SK-N-SH (cell line): ENCODE data around the gene RNF113B. TPM values are rescaled to one million over a fixed set of nuclear protein-coding genes. Genes with fewer than 3 reads are reported as not detected.

Experiments used
- CTCF ChIA-PET: fragments of 300-600, 350-600 bp; formaldehyde crosslinking; extraction: SDS; loops from one replicate; lab custom pipeline; 2021; lab: Yijun Ruan, JAX
- POLR2A ChIA-PET: fragments of 350-600 bp; sonication (Branson Sonifier 250); formaldehyde crosslinking; extraction: SDS; loops from one replicate; lab custom pipeline; 2020; ENCODE audit warnings: antibody characterized with exemption, inconsistent platforms; lab: Yijun Ruan, JAX
- DNase-seq: peaks from one replicate; pipeline ENCODE4 v3.0.0; 2012
- H2AFZ ChIP-seq: fragments of 200-600 bp; sonication (generic); 2 replicates; pipeline ENCODE4 v1.8.1; 2016; ENCODE audit warnings: antibody characterized with exemption, mild to moderate bottlenecking, low read depth
- H3F3A ChIP-seq: fragments of 200-600 bp; sonication (generic); replicated peaks from 2 replicates; pipeline ENCODE3; 2016; ENCODE audit warnings: antibody characterized with exemption, mild to moderate bottlenecking; ENCODE audit not compliant: insufficient read depth
- H3K27ac ChIP-seq, 2 experiments: fragments of 200-500 bp in 1 of 2; fragments of 200-600 bp in 1 of 2; sonication (Bioruptor generic) in 1 of 2; sonication (generic), shearing (Covaris generic) in 1 of 2; 2 replicates each; pipeline versions ENCODE4 v1.5.1 to v1.6.1; 2014 to 2016; ENCODE audit warnings: low read depth in 2 of 2, inconsistent platforms in 1 of 2, low read length in 1 of 2, mild to moderate bottlenecking in 1 of 2, mixed read lengths in 1 of 2
- H3K27me3 ChIP-seq: fragments of 200-600 bp; sonication (generic), shearing (Covaris generic); 2 replicates; pipeline ENCODE4 v1.6.1; 2016; ENCODE audit warnings: mixed run types; ENCODE audit not compliant: insufficient read depth
- H3K36me3 ChIP-seq, 2 experiments: fragments of 200-500 bp in 1 of 2; fragments of 200-600 bp in 1 of 2; sonication (Bioruptor generic) in 1 of 2; sonication (generic) in 1 of 2; replicated peaks in 1 of 2; 2 replicates each; pipeline versions ENCODE3 to v1.5.1; 2014 to 2016; ENCODE audit warnings: low read length in 1 of 2, mild to moderate bottlenecking in 1 of 2; ENCODE audit not compliant: insufficient read depth in 2 of 2, control insufficient read depth in 1 of 2
- H3K4me1 ChIP-seq, 2 experiments: fragments of 200-500 bp in 1 of 2; fragments of 200-600 bp in 1 of 2; sonication (Bioruptor generic) in 1 of 2; sonication (generic), shearing (Covaris generic) in 1 of 2; 2 replicates each; pipeline versions ENCODE4 v1.5.1 to v1.6.1; 2014 to 2016; ENCODE audit warnings: low read depth in 1 of 2, low read length in 1 of 2, mixed run types in 1 of 2; ENCODE audit not compliant: insufficient read depth in 2 of 2, control insufficient read depth in 1 of 2
- H3K4me2 ChIP-seq: fragments of 200-600 bp; sonication (generic), shearing (Covaris generic); 2 replicates; pipeline ENCODE4 v1.6.1; 2017; ENCODE audit warnings: mixed run types
- H3K4me3 ChIP-seq, 2 experiments: fragments of 200-500 bp in 1 of 2; fragments of 200-600 bp in 1 of 2; sonication (Bioruptor generic) in 1 of 2; sonication (generic), shearing (Covaris generic) in 1 of 2; 2 replicates each; pipeline versions ENCODE4 v1.5.1 to v1.8.1; 2014 to 2016; ENCODE audit warnings: low read depth in 2 of 2, inconsistent platforms in 1 of 2, low read length in 1 of 2, mild to moderate bottlenecking in 1 of 2, mixed read lengths in 1 of 2, moderate library complexity in 1 of 2
- H3K79me2 ChIP-seq: fragments of 200-600 bp; sonication (generic); 2 replicates; pipeline ENCODE4 v1.8.1; 2017; ENCODE audit warnings: mild to moderate bottlenecking; ENCODE audit not compliant: insufficient read depth
- H3K9ac ChIP-seq: fragments of 200-600 bp; sonication (generic); 2 replicates; pipeline ENCODE4 v1.6.1; 2017; ENCODE audit warnings: mixed run types
- H3K9me2 ChIP-seq: fragments of 200-600 bp; sonication (generic); 2 replicates; pipeline ENCODE4 v1.6.1; 2017; ENCODE audit warnings: mixed run types
- H3K9me3 ChIP-seq: fragments of 200-600 bp; sonication (generic); 2 replicates; pipeline ENCODE4 v1.6.1; 2017; ENCODE audit warnings: mixed run types, mild to moderate bottlenecking, moderate library complexity
- H4K20me1 ChIP-seq: fragments of 200-600 bp; sonication (generic); 2 replicates; pipeline ENCODE4 v1.6.1; 2017; ENCODE audit warnings: mild to moderate bottlenecking, mixed run types; ENCODE audit not compliant: insufficient read depth
- FOSL2 ChIP-seq: IDR thresholded peaks from 2 replicates; pipeline ENCODE4 v1.4.0; 2012; ENCODE audit warnings: low read depth, mild to moderate bottlenecking, moderate library complexity, borderline replicate concordance
- MEF2A ChIP-seq: IDR thresholded peaks from 2 replicates; pipeline ENCODE4 v1.4.0; 2012; ENCODE audit warnings: low read depth, borderline replicate concordance
- MXI1 ChIP-seq: IDR thresholded peaks from 2 replicates; pipeline ENCODE4 v1.6.1; 2012; ENCODE audit warnings: mild to moderate bottlenecking, low read depth, low read length, improper control_type of control experiment
- NFIC ChIP-seq: IDR thresholded peaks from 2 replicates; pipeline ENCODE4 v1.4.0; 2012; ENCODE audit warnings: borderline replicate concordance
- POLR2AphosphoS5 ChIP-seq: IDR thresholded peaks from 2 replicates; pipeline ENCODE4 v1.6.1; 2012; ENCODE audit warnings: low read depth, low read length
- RAD21 ChIP-seq: IDR thresholded peaks from 2 replicates; pipeline ENCODE4 v1.6.1; 2012; ENCODE audit warnings: mild to moderate bottlenecking, low read length
- RCOR1 ChIP-seq: fragments of 150-350 bp; IDR thresholded peaks from 2 replicates; pipeline ENCODE4 v1.6.1; 2017; ENCODE audit warnings: antibody characterized with exemption, low read length
- RFX5 ChIP-seq: IDR thresholded peaks from 2 replicates; pipeline ENCODE4 v1.6.1; 2012; ENCODE audit warnings: mild to moderate bottlenecking, improper control_type of control experiment, low read length
- SIN3A ChIP-seq: IDR thresholded peaks from 2 replicates; pipeline ENCODE4 v1.6.1; 2012; ENCODE audit warnings: low read depth, mild to moderate bottlenecking, low read length, moderate library complexity, borderline replicate concordance
- WGBS: methylation state at CpG from one replicate; pipeline ENCODE4 v1.1.6; 2017; ENCODE audit warnings: low lambda C conversion rate; 5-methylcytosine and 5-hydroxymethylcytosine counted together
- polyA plus RNA-seq, 3 experiments: library from polyadenylated mRNA; depleted of rRNA; stranded (reverse); fragments of >200 nt; gene quantifications; 2 replicates each; pipeline ENCODE4 v1.2.3, GENCODE V29; 2012
- TF ChIP-seq, protein P1 (sequence below): fragments of 150-350 bp; IDR thresholded peaks from 2 replicates; pipeline ENCODE4 v1.6.1; 2017; ENCODE audit warnings: antibody characterized with exemption, low read length, low read depth, borderline replicate concordance
- TF ChIP-seq, protein P2 (sequence below): fragments of 200-600 bp; sonication (generic); IDR thresholded peaks from 2 replicates; pipeline ENCODE4 v1.6.1; 2017; ENCODE audit warnings: antibody characterized with exemption, mild to moderate bottlenecking, moderate library complexity
- TF ChIP-seq, protein P3 (sequence below): fragments of 150-350 bp; IDR thresholded peaks from 2 replicates; pipeline ENCODE4 v1.6.1; 2016; ENCODE audit warnings: mild to moderate bottlenecking, low read depth, low read length

RNF113B gene
- polyA plus RNA-seq, 1 of the 3 experiments (the other 2 are of a cell fraction): not detected

DNA sequence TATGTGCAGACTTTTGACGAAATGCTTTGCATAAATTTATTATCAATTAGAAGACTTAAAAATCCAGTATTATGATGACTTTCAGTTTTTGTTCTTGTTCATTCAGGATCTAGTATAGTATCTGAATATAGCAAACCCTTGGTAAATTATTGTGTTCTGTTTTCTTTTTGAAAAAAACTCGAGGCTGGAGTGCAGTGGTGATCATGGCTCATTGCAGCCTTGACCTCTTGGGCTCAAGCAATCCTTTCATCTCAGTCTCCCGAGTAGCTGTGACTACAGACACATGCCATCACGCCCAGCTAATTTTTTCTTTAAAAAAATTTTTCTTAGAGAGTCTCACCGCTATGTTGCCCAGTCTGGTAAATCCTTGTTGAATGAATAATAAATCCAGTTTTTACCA lies 29.5 kb downstream of the RNF113B start:
- H3K27me3 ChIP-seq: no peaks in the 10 kb centered on the region
- H3K9ac ChIP-seq: no peak overlapping the region
- peaks cover 85% of the 10 kb centered on the region for H3K79me2 ChIP-seq
- no peak overlapping the region; the same call in 1 of the 2 replicates for H3K4me2 ChIP-seq
- peaks cover 32% of the 10 kb centered on the region for H4K20me1 ChIP-seq
- H3K4me1 ChIP-seq: peaks cover 25 to 29% of the 10 kb centered on the region in 2 experiments
- TF ChIP-seq, protein P1, sequence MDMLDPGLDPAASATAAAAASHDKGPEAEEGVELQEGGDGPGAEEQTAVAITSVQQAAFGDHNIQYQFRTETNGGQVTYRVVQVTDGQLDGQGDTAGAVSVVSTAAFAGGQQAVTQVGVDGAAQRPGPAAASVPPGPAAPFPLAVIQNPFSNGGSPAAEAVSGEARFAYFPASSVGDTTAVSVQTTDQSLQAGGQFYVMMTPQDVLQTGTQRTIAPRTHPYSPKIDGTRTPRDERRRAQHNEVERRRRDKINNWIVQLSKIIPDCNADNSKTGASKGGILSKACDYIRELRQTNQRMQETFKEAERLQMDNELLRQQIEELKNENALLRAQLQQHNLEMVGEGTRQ: no peak
- TF ChIP-seq, protein P2, sequence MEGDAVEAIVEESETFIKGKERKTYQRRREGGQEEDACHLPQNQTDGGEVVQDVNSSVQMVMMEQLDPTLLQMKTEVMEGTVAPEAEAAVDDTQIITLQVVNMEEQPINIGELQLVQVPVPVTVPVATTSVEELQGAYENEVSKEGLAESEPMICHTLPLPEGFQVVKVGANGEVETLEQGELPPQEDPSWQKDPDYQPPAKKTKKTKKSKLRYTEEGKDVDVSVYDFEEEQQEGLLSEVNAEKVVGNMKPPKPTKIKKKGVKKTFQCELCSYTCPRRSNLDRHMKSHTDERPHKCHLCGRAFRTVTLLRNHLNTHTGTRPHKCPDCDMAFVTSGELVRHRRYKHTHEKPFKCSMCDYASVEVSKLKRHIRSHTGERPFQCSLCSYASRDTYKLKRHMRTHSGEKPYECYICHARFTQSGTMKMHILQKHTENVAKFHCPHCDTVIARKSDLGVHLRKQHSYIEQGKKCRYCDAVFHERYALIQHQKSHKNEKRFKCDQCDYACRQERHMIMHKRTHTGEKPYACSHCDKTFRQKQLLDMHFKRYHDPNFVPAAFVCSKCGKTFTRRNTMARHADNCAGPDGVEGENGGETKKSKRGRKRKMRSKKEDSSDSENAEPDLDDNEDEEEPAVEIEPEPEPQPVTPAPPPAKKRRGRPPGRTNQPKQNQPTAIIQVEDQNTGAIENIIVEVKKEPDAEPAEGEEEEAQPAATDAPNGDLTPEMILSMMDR: 0 out of 2 replicates have a peak, but pooled peaks have one; percentile 14
- TF ChIP-seq, protein P3, sequence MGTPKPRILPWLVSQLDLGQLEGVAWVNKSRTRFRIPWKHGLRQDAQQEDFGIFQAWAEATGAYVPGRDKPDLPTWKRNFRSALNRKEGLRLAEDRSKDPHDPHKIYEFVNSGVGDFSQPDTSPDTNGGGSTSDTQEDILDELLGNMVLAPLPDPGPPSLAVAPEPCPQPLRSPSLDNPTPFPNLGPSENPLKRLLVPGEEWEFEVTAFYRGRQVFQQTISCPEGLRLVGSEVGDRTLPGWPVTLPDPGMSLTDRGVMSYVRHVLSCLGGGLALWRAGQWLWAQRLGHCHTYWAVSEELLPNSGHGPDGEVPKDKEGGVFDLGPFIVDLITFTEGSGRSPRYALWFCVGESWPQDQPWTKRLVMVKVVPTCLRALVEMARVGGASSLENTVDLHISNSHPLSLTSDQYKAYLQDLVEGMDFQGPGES: no peak
- no peaks in the 10 kb centered on the region for H3K9me2 ChIP-seq
- H3K27ac ChIP-seq: no peak overlapping the region
- H3K36me3 ChIP-seq: peaks cover 0 to 5% of the 10 kb centered on the region in 2 experiments
- ChIA-PET POLR2A (no interaction called here), CTCF (interaction anchor here (1.9 kb wide), 1 partner anchor 695 kb away, joined by 4 read pairs; no protein-coding TSS in a partner anchor)
- 78% methylated on average over 5 of the region's 5 CpGs for WGBS
- H3F3A ChIP-seq: no peaks in the 10 kb centered on the region
- no peak overlapping the region for H2AFZ ChIP-seq
- no peak for DNase-seq
- H3K4me3 ChIP-seq: no peak overlapping the region
- no peaks in the 10 kb centered on the region for H3K9me3 ChIP-seq

DNA sequence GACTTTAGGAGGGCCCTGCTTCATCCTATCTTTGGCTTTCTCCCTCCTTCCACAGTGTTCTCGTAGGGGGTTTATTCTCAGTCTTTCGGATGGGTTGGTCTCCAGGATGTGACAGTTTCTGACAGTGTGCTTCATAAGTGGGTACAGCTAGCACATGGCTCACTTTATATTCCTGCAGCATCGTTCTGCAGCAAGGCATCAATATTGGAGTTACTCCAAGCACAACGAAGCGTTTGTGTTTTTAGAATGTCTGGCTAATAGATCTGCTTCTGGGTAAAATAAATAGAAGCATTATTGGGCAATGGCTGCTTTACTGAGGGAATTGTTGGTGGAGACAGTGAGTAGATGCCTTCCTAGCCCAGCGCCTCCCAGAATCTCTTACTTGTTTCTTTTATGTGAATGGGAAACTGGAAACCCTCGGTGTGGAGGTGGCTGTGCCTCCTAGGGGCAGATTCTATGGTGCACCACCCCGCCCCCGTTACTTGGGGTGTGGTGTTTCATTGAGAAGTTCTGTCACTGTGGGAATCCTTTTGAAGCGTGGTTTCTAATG lies 32.2 kb downstream of the RNF113B start:
- Histone ChIP-seq H3K27ac (peak overlapping the region; percentile 53 to 60), H3K79me2 (peaks cover 60% of the 10 kb centered on the region), H3K4me3 (peak overlapping the region; percentile 79 to 81), H3K9ac (peak overlapping the region; percentile 80; the same call in 1 of the 2 replicates), H3K9me2 (no peaks in the 10 kb centered on the region), H2AFZ (no peak overlapping the region), H3K36me3 (peaks cover 0 to 5% of the 10 kb centered on the region in 2 experiments), H3K9me3 (no peaks in the 10 kb centered on the region), H3K27me3 (no peaks in the 10 kb centered on the region), H3K4me2 (peak overlapping the region; percentile 86), H3F3A (no peaks in the 10 kb centered on the region), H4K20me1 (peaks cover 32% of the 10 kb centered on the region), H3K4me1 (peaks cover 25 to 29% of the 10 kb centered on the region in 2 experiments)
- POLR2A ChIA-PET: no interaction called here
- peak; percentile 34 for DNase-seq
- CTCF ChIA-PET: interaction anchor here (1.0 to 1.4 kb wide), 3 partner anchors 228 to 508 kb away, joined by 3 to 5 read pairs (median 4); no protein-coding TSS in a partner anchor
- TF ChIP-seq RFX5: no peak
- no peak for TF ChIP-seq FOSL2
- peak; percentile 68 for TF ChIP-seq MXI1
- no peak for TF ChIP-seq MEF2A
- no peak for TF ChIP-seq RAD21
- no peak for TF ChIP-seq POLR2AphosphoS5
- TF ChIP-seq, protein P2: peak; percentile 31
- TF ChIP-seq SIN3A: 0 out of 2 replicates have a peak, but pooled peaks have one; percentile 21
- TF ChIP-seq RCOR1: no peak
- TF ChIP-seq NFIC: no peak
- WGBS: 47% methylated on average over 10 of the region's 10 CpGs
